ENCODE data around the gene ACTL7A.

GRCh38 chr9:108837530-108837929 lies 24.5 kb upstream of the ACTL7A start:
- TF ChIP-seq CTCF (IDR thresholded peaks at IDR 0.05), result no peak
- TF ChIP-seq ZFX (IDR thresholded peaks at IDR 0.05; ENCODE audit: borderline replicate concordance), result no peak
